ENCODE data around the gene CMKLR1. TPM values are rescaled to one million over a fixed set of nuclear protein-coding genes. Genes with fewer than 3 reads are reported as not detected.

Gene CMKLR1
- total RNA-seq, 2 donors from 2014 or later = not detected

GRCh38 chr12:108358580-108358965 lies 19.5 kb upstream of the CMKLR1 start:
- peaks cover 4% of the 10 kb centered on the region for H3K4me1 ChIP-seq (ENCODE audit: control insufficient read depth, insufficient read depth, low read length)
- H3K36me3 ChIP-seq (ENCODE audit: control insufficient read depth, insufficient read depth, low read length) = no peaks in the 10 kb centered on the region
- Mint-ChIP-seq H3K27me3 (ENCODE audit: insufficient read depth) (no peaks in the 10 kb centered on the region), H3K9me3 (no peaks in the 10 kb centered on the region), H3K4me3 (no peak overlapping the region), H3K4me1 (no peaks in the 10 kb centered on the region), H3K27ac (no peak overlapping the region), H3K36me3 (ENCODE audit: low read depth) (no peaks in the 10 kb centered on the region)
- no peak for TF ChIP-seq CTCF (conservative IDR thresholded peaks at IDR 0.05)
- DNase-seq = no peak
- H3K9me3 ChIP-seq (ENCODE audit: control insufficient read depth, low read length) = no peaks in the 10 kb centered on the region
- H3K27me3 ChIP-seq (ENCODE audit: control insufficient read depth, insufficient read depth, low read length, poor library complexity, severe bottlenecking) = no peaks in the 10 kb centered on the region
- WGBS, 2 experiments (ENCODE audit: insufficient coverage in 1 of 2, insufficient read length in 1 of 2) = 52 to 67% methylated on average over 7 of the region's 7 CpGs
- no peak overlapping the region for H3K4me3 ChIP-seq (ENCODE audit: low read length)
- H3K9ac ChIP-seq (ENCODE audit: extremely low read depth, low read length, poor library complexity, severe bottlenecking) = no peak overlapping the region
- H3K27ac ChIP-seq (ENCODE audit: low read depth, low read length) = no peak overlapping the region

DNA sequence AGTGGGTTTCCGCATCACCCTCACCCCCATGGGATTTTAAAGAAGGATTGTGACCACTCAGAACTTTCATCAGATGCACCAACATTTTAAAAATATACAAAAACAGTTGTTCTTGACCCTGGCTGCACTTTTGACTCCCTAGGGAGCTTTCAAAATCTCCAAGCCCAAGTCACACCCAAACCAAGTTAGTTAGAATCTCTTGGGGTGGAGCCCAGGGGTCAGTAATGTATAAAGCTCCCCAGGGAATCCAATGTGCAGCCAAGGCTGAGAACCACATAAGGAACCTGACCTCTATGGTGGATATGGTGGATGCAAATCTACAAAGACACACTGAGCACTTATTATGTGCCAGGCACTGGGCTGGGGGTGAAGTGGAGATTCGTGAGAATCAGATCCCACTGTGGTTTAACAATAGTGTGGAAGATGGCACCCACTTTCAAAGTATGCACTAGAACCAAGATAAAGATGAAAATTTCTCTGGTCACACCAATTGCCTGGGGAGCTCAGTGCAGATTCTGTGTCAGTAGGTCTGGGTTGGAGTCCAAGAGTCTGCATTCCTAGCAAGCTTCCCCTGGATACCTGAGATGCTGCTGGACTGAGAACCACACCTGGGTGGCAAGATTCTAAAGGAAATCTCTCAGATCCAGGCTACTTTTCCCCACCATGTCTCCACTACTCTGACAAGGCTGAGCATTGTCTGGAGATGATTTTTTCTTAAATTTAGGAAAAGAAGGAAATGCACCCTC lies 18.9 kb upstream of the CMKLR1 start:
- Histone ChIP-seq H3K9me3 (ENCODE audit: control insufficient read depth, low read length) (no peaks in the 10 kb centered on the region), H3K27ac (ENCODE audit: low read depth, low read length) (no peak overlapping the region), H3K4me1 (ENCODE audit: control insufficient read depth, insufficient read depth, low read length) (peaks cover 4% of the 10 kb centered on the region), H3K4me3 (ENCODE audit: low read length) (no peak overlapping the region), H3K27me3 (ENCODE audit: control insufficient read depth, insufficient read depth, low read length, poor library complexity, severe bottlenecking) (no peaks in the 10 kb centered on the region), H3K36me3 (ENCODE audit: control insufficient read depth, insufficient read depth, low read length) (no peaks in the 10 kb centered on the region), H3K9ac (ENCODE audit: extremely low read depth, low read length, poor library complexity, severe bottlenecking) (no peak overlapping the region)
- H3K36me3 Mint-ChIP-seq (ENCODE audit: low read depth) = no peaks in the 10 kb centered on the region
- DNase-seq = no peak
- H3K4me1 Mint-ChIP-seq = no peaks in the 10 kb centered on the region
- H3K27me3 Mint-ChIP-seq (ENCODE audit: insufficient read depth) = no peaks in the 10 kb centered on the region
- no peak overlapping the region for H3K27ac Mint-ChIP-seq
- 89 to 100% methylated on average over 1 of the region's 2 CpGs for WGBS, 2 experiments (ENCODE audit: insufficient coverage in 1 of 2, insufficient read length in 1 of 2)
- no peaks in the 10 kb centered on the region for H3K9me3 Mint-ChIP-seq
- TF ChIP-seq CTCF (conservative IDR thresholded peaks at IDR 0.05) = no peak
- H3K4me3 Mint-ChIP-seq = no peak overlapping the region

GRCh38 chr12:108356835-108357806 lies 18.0 kb upstream of the CMKLR1 start:
- Mint-ChIP-seq H3K9me3 (no peaks in the 10 kb centered on the region), H3K27ac (no peak overlapping the region), H3K4me3 (no peak overlapping the region), H3K4me1 (no peaks in the 10 kb centered on the region), H3K36me3 (ENCODE audit: low read depth) (no peaks in the 10 kb centered on the region), H3K27me3 (ENCODE audit: insufficient read depth) (no peaks in the 10 kb centered on the region)
- Histone ChIP-seq H3K4me3 (ENCODE audit: low read length) (no peak overlapping the region), H3K9me3 (ENCODE audit: control insufficient read depth, low read length) (no peaks in the 10 kb centered on the region), H3K4me1 (ENCODE audit: control insufficient read depth, insufficient read depth, low read length) (peaks cover 4% of the 10 kb centered on the region), H3K27me3 (ENCODE audit: control insufficient read depth, insufficient read depth, low read length, poor library complexity, severe bottlenecking) (no peaks in the 10 kb centered on the region), H3K27ac (ENCODE audit: low read depth, low read length) (no peak overlapping the region), H3K36me3 (ENCODE audit: control insufficient read depth, insufficient read depth, low read length) (no peaks in the 10 kb centered on the region), H3K9ac (ENCODE audit: extremely low read depth, low read length, poor library complexity, severe bottlenecking) (no peak overlapping the region)
- DNase-seq = no peak
- TF ChIP-seq CTCF (conservative IDR thresholded peaks at IDR 0.05) = no peak
- WGBS, 2 experiments (ENCODE audit: insufficient coverage in 1 of 2, insufficient read length in 1 of 2) = 89 to 97% methylated on average over 8 to 12 of the region's 12 CpGs
